Subcutaneous abdominal adipose tissue (tissue), 5 donors: ENCODE measurements around the gene INPP5K.
A peak's percentile ranks its signal among the peaks of the same experiment; 100 is the strongest.

Experiments
- H3K27ac ChIP-seq: one replicate; pipeline ENCODE4 v1.7.0; 2013; ENCODE audit warnings: low read depth, mild to moderate bottlenecking, inconsistent platforms, low read length, moderate library complexity
- H3K27me3 ChIP-seq, 5 donors: one replicate each; pipeline ENCODE4 v1.7.0; 2013; ENCODE audit warnings: low read length in 5 of 5, inconsistent platforms in 1 of 5; ENCODE audit not compliant: control insufficient read depth in 5 of 5, insufficient read depth in 4 of 5
- H3K36me3 ChIP-seq, 5 donors: one replicate each; pipeline ENCODE4 v1.7.0; 2013; ENCODE audit warnings: low read length in 5 of 5; ENCODE audit not compliant: control insufficient read depth in 5 of 5, insufficient read depth in 5 of 5
- H3K4me1 ChIP-seq, 5 donors: one replicate each; pipeline ENCODE4 v1.7.0; 2013; ENCODE audit warnings: low read length in 5 of 5, mild to moderate bottlenecking in 3 of 5, moderate library complexity in 1 of 5; ENCODE audit not compliant: control insufficient read depth in 5 of 5, insufficient read depth in 5 of 5
- H3K4me3 ChIP-seq, 5 donors: one replicate each; pipeline ENCODE4 v1.7.0; 2013; ENCODE audit warnings: low read length in 5 of 5, low read depth in 1 of 5
- H3K9ac ChIP-seq, 5 donors: one replicate each; pipeline ENCODE4 v1.7.0; 2013; ENCODE audit warnings: low read length in 5 of 5, mild to moderate bottlenecking in 4 of 5, moderate library complexity in 3 of 5
- H3K9me3 ChIP-seq, 5 donors: one replicate each; pipeline ENCODE4 v1.7.0; 2013; ENCODE audit warnings: low read length in 5 of 5; ENCODE audit not compliant: control insufficient read depth in 5 of 5
- donor health status: healthy.
- donor health status: healthy.
- donor health status: healthy.
- donor health status: healthy.
- donor health status: healthy.

The INPP5K gene

DNA sequence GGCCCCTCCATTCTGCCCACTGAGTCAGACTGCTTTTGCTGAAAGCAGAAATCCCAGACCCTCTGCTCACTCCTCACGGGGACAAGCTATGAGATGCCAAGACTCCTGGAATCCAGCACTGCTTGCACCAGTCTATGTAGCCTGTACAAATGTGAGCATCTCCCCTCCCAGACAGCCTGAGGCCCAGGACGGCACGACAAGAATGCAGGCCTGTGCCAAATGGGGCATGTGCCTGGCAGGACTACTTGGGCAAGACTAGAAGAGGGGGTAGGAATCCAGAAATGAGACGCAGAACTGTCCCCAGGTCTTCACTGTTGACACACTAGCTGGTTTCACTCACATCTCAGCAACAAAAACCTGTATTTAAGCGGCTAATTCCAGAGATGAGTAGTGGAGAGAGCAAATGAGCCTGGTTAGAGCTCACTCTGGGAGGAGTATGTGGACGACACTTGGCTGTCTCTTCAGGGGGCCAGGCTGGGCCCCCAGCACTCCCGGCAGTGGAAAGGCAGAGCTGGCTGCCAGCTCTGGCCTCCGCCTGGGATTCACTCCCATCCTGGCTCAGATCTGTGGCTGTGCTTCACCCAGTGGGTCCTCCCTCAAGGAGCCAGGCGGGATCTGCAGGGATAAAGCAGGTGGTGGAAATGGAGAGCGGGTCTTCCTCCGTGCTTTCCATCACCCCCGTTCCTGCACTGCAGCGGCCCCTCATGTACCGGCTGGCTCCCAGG, 21.0 kb downstream of the INPP5K start:
- Histone ChIP-seq H3K9ac (peak overlapping the region in 2 of 5 donors; percentile 53 to 66), H3K4me1 (peaks cover 3 to 73% (median 70%) of the 10 kb centered on the region in 5 donors), H3K4me3 (peak overlapping the region in 2 of 5 donors; percentile 31 to 71), H3K27ac (peak overlapping the region; percentile 94), H3K9me3 (no peaks in the 10 kb centered on the region), H3K36me3 (peaks cover 0 to 48% (median 39%) of the 10 kb centered on the region in 5 donors), H3K27me3 (no peaks in the 10 kb centered on the region)

DNA sequence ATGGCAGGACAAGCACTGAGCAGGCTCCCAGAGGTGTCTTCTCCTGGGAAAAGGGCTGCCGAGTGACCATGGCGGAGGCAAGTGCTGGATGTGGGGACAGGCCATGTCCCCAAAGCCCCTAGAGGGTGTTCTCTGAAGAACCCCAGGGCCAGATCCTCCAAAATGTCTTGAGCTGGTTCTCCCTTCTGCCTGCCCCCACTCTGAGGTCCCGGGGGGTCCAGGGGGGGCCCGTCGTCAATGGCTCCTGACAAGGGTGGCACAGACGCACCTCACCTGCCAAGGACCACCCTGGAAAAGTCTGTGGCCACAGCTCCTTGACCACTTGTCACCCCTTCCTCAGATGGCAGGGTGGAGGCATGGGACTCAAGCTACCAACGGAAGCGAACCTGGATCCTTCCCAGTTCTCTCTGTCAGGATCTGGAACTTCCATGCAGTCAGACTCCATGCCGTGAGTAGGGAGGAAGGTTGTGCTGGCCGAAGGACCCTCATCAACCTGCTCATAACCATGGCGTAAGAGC, 21.6 kb downstream of the INPP5K start:
- H3K4me1 ChIP-seq = peaks cover 3 to 78% (median 77%) of the 10 kb centered on the region in 5 donors
- peak overlapping the region in 2 of 5 donors; percentile 31 to 71 for H3K4me3 ChIP-seq
- H3K27ac ChIP-seq = peak overlapping the region; percentile 94
- H3K9me3 ChIP-seq = no peaks in the 10 kb centered on the region
- H3K9ac ChIP-seq = peak overlapping the region in 2 of 5 donors; percentile 53 to 66
- no peaks in the 10 kb centered on the region for H3K27me3 ChIP-seq
- H3K36me3 ChIP-seq = peaks cover 0 to 45% (median 37%) of the 10 kb centered on the region in 5 donors

DNA sequence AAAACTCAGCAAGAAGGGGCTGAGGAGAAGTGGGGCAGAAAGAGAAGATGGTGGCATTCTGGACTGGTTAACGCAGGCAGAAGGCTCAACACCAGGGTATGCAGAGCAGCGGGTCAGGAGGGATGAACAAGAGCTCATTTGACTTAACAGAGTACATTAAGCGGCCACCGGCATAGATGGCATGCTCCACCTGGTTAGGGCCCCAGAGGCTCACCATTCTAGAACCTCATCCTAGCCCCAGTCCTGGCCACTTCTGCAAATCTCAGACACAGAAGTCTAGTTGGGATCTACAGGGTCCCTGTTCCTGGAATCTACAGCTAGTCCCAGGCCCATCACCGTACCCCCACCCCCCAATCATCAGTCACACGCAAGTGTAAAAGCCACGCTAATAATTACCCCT, 22.2 kb downstream of the INPP5K start:
- Histone ChIP-seq H3K36me3 (peaks cover 0 to 41% (median 32%) of the 10 kb centered on the region in 5 donors), H3K27me3 (no peaks in the 10 kb centered on the region), H3K9ac (peak overlapping the region in 3 of 5 donors; percentile 3 to 86 (median 83)), H3K4me1 (peaks cover 3 to 84% (median 83%) of the 10 kb centered on the region in 5 donors), H3K27ac (peak overlapping the region; percentile 94), H3K4me3 (peak overlapping the region in 3 of 5 donors; percentile 10 to 77 (median 71)), H3K9me3 (no peaks in the 10 kb centered on the region)

DNA sequence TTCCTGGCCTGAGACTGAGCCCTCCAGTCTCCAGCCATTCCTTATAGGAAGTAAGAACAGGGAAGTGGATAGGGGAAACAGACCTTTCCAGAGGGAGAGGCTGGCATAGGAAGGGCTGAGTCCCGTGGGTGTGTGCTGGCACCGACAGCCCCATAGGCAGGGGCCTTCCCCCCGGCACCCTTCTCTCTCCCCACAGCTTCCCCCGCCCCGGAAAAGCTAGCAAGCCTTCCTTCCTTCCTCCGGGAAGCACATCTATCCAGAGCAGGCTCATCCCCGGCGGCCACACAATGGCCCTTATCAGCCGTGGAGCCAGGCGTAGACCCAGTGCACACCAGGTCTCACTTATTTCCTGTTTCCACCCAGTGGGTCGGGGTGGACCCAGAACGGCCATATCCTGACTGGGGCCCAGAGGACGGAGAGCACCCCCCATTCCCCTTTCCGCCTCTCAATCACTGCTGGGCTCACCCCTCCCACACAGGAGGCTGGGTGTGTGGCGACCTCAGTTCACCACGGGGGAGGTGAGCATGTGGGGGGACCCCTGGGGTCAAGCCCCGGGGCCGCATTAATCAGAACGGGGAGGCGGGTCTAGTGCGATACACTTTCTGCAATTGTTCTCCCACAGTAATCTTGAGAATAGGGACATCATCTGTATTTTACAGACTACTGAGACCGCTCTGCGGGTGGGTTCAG, 23.0 kb downstream of the INPP5K start:
- Histone ChIP-seq H3K4me1 (peaks cover 9 to 91% (median 90%) of the 10 kb centered on the region in 5 donors), H3K4me3 (peak overlapping the region; percentile 49 to 83 (median 77)), H3K9me3 (no peaks in the 10 kb centered on the region), H3K27ac (peak overlapping the region; percentile 94), H3K27me3 (no peaks in the 10 kb centered on the region), H3K36me3 (peaks cover 0 to 38% (median 32%) of the 10 kb centered on the region in 5 donors), H3K9ac (peak overlapping the region; percentile 26 to 86 (median 46))

DNA sequence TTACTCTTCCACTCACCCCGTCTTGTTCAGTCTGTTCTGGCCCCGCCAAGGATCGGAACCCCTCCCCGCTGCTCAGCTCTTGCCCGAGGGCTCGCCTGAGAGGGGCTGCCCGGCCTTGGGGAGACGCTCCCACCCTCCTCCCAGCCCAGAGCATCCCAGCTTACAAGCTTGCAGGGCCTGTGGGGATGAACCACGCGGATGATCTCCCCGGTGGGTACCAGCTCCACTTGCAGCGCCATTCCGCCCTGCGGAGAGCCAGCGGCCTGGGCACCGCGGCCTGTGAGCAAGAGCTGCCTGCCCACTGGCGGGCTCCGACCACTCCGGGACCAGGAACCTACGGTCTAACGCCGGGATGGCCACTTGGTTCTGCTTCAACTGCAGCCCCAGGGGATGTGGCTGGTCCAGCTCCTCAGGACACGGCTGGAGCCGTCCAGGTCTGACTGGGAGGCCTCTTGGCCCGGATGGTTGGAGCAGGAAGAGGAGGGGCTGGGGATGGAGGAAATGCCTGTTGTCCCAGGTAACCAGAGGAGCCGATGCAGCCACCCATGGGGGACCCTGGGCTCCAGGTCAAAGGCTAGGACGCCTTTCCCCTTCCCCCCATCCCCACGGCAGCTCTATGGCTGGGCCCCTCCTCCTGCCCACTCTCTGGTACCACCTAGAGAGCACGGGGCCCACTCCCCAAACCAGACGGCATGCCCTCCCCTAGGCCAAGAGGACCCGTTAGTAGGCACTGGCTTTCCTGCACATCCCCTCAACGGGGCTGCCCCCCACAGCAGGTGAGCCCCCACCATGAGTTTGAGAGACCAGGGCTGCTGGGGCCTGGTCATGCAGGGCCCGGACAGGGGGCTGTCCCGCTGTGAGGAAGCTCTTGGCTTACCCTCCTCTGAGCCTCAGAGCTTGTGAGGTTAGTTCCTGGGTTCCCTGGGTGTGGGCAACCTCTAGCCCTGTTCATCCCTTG, 23.9 kb downstream of the INPP5K start, which contains the start of gene MYO1C:
MYO1C (minus strand) TSS at position 438 of the 958 bp plus-strand sequence; CDS start at position 239, 199 bp downstream.
- H3K36me3 ChIP-seq = peaks cover 0 to 32% (median 28%) of the 10 kb centered on the region in 5 donors
- peaks cover 9 to 92% (median 85%) of the 10 kb centered on the region in 5 donors for H3K4me1 ChIP-seq
- no peaks in the 10 kb centered on the region for H3K27me3 ChIP-seq
- H3K9ac ChIP-seq = peak within 1 kb of the TSS; percentile 48 to 87 (median 83)
- peak within 1 kb of the TSS; percentile 94 for H3K27ac ChIP-seq
- H3K4me3 ChIP-seq = peak within 1 kb of the TSS; percentile 71 to 83 (median 78)
- H3K9me3 ChIP-seq = no peaks in the 10 kb centered on the region

DNA sequence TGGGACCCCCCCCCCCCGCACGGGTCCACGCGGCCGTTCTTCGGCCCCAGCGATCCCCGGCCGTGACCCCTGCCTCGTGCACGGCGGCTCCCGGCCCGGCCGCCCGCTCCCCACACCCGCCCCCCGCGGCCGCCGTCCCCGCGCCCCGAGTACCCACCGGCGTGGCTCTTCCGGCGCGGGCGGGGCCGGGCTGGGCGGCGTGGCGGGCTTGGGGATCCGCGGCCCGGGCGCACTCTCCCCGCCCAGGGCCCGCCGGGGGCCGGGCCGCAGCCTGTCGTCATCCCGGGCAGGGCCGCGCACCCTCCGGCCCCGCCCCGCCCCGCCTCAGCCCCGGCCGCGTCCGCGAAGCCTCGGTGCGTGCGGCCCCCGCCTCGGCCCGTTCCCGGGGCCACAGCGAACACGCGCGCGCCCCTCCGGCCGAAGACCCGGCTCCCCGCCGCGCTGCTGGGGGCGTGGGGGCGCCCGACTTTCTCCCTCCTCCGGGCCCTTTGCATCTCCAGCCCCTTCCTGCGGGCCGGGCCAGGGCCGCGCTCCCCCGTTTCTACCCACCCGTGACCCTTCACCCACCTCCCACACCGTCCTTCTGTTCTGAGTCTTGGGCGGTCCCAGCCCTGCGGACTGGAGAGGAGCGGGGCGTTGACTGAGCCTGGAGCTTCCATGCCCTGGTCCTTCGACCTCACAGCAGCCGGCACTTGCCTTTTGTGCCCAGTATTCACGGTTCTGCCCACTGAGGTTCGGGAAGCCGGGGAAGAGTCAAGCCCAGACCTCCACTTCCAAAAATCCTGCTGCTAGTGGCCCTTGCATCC, 24.8 kb downstream of the INPP5K start:
- H3K36me3 ChIP-seq = peaks cover 0 to 23% (median 19%) of the 10 kb centered on the region in 5 donors
- H3K9me3 ChIP-seq = no peaks in the 10 kb centered on the region
- peak overlapping the region; percentile 48 to 92 (median 83) for H3K9ac ChIP-seq
- H3K4me3 ChIP-seq = peak overlapping the region; percentile 77 to 83 (median 80)
- peaks cover 9 to 92% (median 82%) of the 10 kb centered on the region in 5 donors for H3K4me1 ChIP-seq
- peak overlapping the region; percentile 98 for H3K27ac ChIP-seq
- no peaks in the 10 kb centered on the region for H3K27me3 ChIP-seq

DNA sequence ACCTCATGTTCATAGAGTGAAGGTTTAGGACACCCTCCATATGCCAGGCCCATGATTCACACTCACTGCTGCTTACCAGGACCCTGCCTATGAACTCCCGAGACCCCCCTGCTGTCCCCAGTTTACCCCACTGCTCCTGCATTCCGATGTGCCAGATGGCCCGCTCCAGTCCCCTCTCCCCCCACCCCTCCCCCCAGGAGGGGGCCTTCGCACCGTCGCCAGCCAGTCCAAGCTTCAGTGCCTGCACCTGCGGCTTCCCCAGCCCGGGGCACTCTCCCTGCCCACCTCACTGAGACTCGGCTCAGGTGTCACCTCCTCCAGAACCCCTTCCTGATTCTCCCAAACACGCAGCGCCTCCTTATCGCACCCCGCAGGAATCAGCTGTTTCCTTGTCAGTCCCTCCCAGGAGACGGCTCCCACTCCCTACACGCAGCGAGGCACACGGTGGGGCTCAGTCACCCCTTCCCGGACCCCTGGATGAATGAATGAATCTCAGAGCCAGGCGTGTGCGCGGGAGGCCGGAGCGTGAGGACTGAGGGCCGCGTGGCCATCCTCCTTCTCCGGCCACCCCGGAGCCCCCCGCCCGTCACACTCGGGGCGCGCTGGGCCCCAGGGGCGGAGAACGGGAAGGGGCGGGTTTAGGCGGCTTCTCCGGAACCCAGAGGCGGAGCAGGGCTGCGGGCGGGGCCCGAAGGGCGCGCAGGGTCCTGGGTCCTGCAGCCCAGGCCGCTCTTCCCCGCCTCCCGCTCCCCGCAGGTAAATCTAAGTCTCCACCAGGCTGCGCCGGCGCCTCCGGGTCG, 25.6 kb downstream of the INPP5K start:
- Histone ChIP-seq H3K4me1 (peaks cover 9 to 90% (median 75%) of the 10 kb centered on the region in 5 donors), H3K27me3 (no peaks in the 10 kb centered on the region), H3K9ac (peak overlapping the region; percentile 51 to 92 (median 83)), H3K9me3 (no peaks in the 10 kb centered on the region), H3K4me3 (peak overlapping the region; percentile 68 to 82 (median 73)), H3K27ac (peak overlapping the region; percentile 98), H3K36me3 (peaks cover 0 to 15% (median 11%) of the 10 kb centered on the region in 5 donors)

DNA sequence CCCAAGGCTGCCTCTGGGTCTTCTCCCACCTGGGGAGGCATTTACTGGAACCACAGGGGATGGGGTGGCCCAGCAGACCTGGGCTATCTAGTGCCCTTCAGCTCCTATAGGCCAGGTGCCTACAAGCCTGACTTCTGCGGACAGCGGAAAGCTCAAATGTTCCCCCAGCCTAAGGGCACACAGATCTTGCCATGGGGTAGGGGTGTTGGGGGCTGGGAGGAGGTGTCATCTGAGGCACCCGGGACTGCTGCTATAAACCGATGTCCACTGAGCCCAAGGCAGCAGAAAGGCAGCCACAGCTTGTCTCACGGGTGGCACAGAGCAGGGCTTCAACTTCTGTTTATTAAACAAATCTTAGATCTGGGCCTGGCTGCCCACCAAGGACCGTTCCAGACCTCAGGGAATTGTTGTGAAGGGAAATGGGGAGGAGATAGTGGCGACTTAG, 27.6 kb downstream of the INPP5K start:
- Histone ChIP-seq H3K4me1 (peaks cover 6 to 84% (median 70%) of the 10 kb centered on the region in 5 donors), H3K9ac (peak overlapping the region; percentile 69 to 80 (median 73)), H3K4me3 (peak overlapping the region; percentile 57 to 86 (median 71)), H3K9me3 (no peaks in the 10 kb centered on the region), H3K27me3 (no peaks in the 10 kb centered on the region), H3K27ac (peak overlapping the region; percentile 98), H3K36me3 (peaks cover 0 to 4% (median under 1%) of the 10 kb centered on the region in 5 donors)
